ENCODE data around the gene EYS. TPM values are rescaled to one million over a fixed set of nuclear protein-coding genes. Genes with fewer than 3 reads are reported as not detected.
"Not testable (repeated sequence)": the region's sequence is repeated elsewhere in the genome, so short reads cannot be mapped to it uniquely, and the experiment has no call there.

The EYS gene
- total RNA-seq, 2 experiments from 2014 or later = not detected

GRCh38 chr6:65671922-65672321 is 35.1 kb downstream of the EYS start:
- no peak overlapping the region for H3K4me3 Mint-ChIP-seq
- no peaks in the 10 kb centered on the region for H3K36me3 Mint-ChIP-seq (ENCODE audit: low read depth)
- H3K27ac Mint-ChIP-seq = no peak overlapping the region
- intact Hi-C loops (cut with micrococcal nuclease) = no loop called here
- H3K9me3 Mint-ChIP-seq = peaks cover 11% of the 10 kb centered on the region
- CTCF ChIA-PET = no interaction called here
- no peak for DNase-seq
- no peaks in the 10 kb centered on the region for H3K27me3 Mint-ChIP-seq (ENCODE audit: low read depth)
- no peaks in the 10 kb centered on the region for H3K4me1 Mint-ChIP-seq (ENCODE audit: low read depth)

- Mint-ChIP-seq H3K4me1 (ENCODE audit: low read depth) (no peaks in the 10 kb centered on the region), H3K4me3 (no peak overlapping the region), H3K27me3 (ENCODE audit: low read depth) (no peaks in the 10 kb centered on the region), H3K27ac (no peak overlapping the region), H3K9me3 (peaks cover under 1% of the 10 kb centered on the region), H3K36me3 (ENCODE audit: low read depth) (no peaks in the 10 kb centered on the region)
- CTCF ChIA-PET = interaction anchor here (0.6 kb wide), 1 partner anchor 820 kb away, joined by 3 read pairs; no protein-coding TSS in a partner anchor
- no peak for DNase-seq
- intact Hi-C loops (cut with micrococcal nuclease) = no loop called here
These were observed 38.9 kb downstream of the EYS start for GRCh38 chr6:65667916-65668656.

- peaks cover 17% of the 10 kb centered on the region for H3K9me3 Mint-ChIP-seq
- no peaks in the 10 kb centered on the region for H3K27me3 Mint-ChIP-seq (ENCODE audit: low read depth)
- CTCF ChIA-PET = no interaction called here
- no peak overlapping the region for H3K27ac Mint-ChIP-seq
- H3K4me3 Mint-ChIP-seq = no peak overlapping the region
- intact Hi-C loops (cut with micrococcal nuclease) = no loop called here
- DNase-seq = no peak
- H3K36me3 Mint-ChIP-seq (ENCODE audit: low read depth) = no peaks in the 10 kb centered on the region
- no peaks in the 10 kb centered on the region for H3K4me1 Mint-ChIP-seq (ENCODE audit: low read depth)
These were observed 56.9 kb downstream of the EYS start for GRCh38 chr6:65650086-65650485.

- no peaks in the 10 kb centered on the region for H3K36me3 Mint-ChIP-seq (ENCODE audit: low read depth)
- intact Hi-C loops (cut with micrococcal nuclease) = no loop called here
These were observed 57.6 kb downstream of the EYS start for GRCh38 chr6:65649392-65649791.

GRCh38 chr6:65646544-65646943 is 60.5 kb downstream of the EYS start:
- H3K27me3 Mint-ChIP-seq (ENCODE audit: low read depth) = no peaks in the 10 kb centered on the region
- H3K9me3 Mint-ChIP-seq = peaks cover 21% of the 10 kb centered on the region
- H3K4me1 Mint-ChIP-seq (ENCODE audit: low read depth) = no peaks in the 10 kb centered on the region
- no peak overlapping the region for H3K27ac Mint-ChIP-seq
- intact Hi-C loops (cut with micrococcal nuclease) = no loop called here
- H3K4me3 Mint-ChIP-seq = no peak overlapping the region
- no peaks in the 10 kb centered on the region for H3K36me3 Mint-ChIP-seq (ENCODE audit: low read depth)
- DNase-seq = no peak
- CTCF ChIA-PET = no interaction called here

More at GRCh38 chr6:65649392-65649791, 57.6 kb downstream of the EYS start:
- Mint-ChIP-seq H3K4me3 (no peak overlapping the region), H3K9me3 (peaks cover 19% of the 10 kb centered on the region), H3K27ac (no peak overlapping the region), H3K4me1 (ENCODE audit: low read depth) (no peaks in the 10 kb centered on the region), H3K27me3 (ENCODE audit: low read depth) (no peaks in the 10 kb centered on the region)
- CTCF ChIA-PET = no interaction called here
- DNase-seq = no peak

- intact Hi-C loops (cut with micrococcal nuclease) = no loop called here
- Mint-ChIP-seq H3K36me3 (ENCODE audit: low read depth) (no peaks in the 10 kb centered on the region), H3K27me3 (ENCODE audit: low read depth) (no peaks in the 10 kb centered on the region), H3K9me3 (peaks cover 21% of the 10 kb centered on the region), H3K4me1 (ENCODE audit: low read depth) (no peaks in the 10 kb centered on the region), H3K4me3 (no peak overlapping the region), H3K27ac (no peak overlapping the region)
- CTCF ChIA-PET = no interaction called here
- no peak for DNase-seq
These were observed 64.2 kb downstream of the EYS start for GRCh38 chr6:65642776-65643175.

- H3K27ac Mint-ChIP-seq = no peak overlapping the region
- no peak for DNase-seq
- peaks cover 2% of the 10 kb centered on the region for H3K9me3 Mint-ChIP-seq
- no peak overlapping the region for H3K4me3 Mint-ChIP-seq
- intact Hi-C loops (cut with micrococcal nuclease) = no loop called here
- H3K36me3 Mint-ChIP-seq (ENCODE audit: low read depth) = no peaks in the 10 kb centered on the region
- CTCF ChIA-PET = no interaction called here
- no peaks in the 10 kb centered on the region for H3K4me1 Mint-ChIP-seq (ENCODE audit: low read depth)
- no peaks in the 10 kb centered on the region for H3K27me3 Mint-ChIP-seq (ENCODE audit: low read depth)
These were observed 68.8 kb downstream of the EYS start for GRCh38 chr6:65638047-65638831.

GRCh38 chr6:65637289-65638046 is 69.6 kb downstream of the EYS start:
- CTCF ChIA-PET = no interaction called here
- no peak for DNase-seq
- Mint-ChIP-seq H3K27me3 (ENCODE audit: low read depth) (no peaks in the 10 kb centered on the region), H3K27ac (no peak overlapping the region), H3K4me1 (ENCODE audit: low read depth) (no peaks in the 10 kb centered on the region), H3K36me3 (ENCODE audit: low read depth) (no peaks in the 10 kb centered on the region), H3K9me3 (peaks cover 2% of the 10 kb centered on the region), H3K4me3 (no peak overlapping the region)
- intact Hi-C loops (cut with micrococcal nuclease) = no loop called here

GRCh38 chr6:65633501-65633900 is 73.5 kb downstream of the EYS start:
- H3K9me3 Mint-ChIP-seq = peaks cover 4% of the 10 kb centered on the region
- no peaks in the 10 kb centered on the region for H3K27me3 Mint-ChIP-seq (ENCODE audit: low read depth)
- H3K4me1 Mint-ChIP-seq (ENCODE audit: low read depth) = no peaks in the 10 kb centered on the region
- no peaks in the 10 kb centered on the region for H3K36me3 Mint-ChIP-seq (ENCODE audit: low read depth)
- no peak overlapping the region for H3K27ac Mint-ChIP-seq
- DNase-seq = no peak
- intact Hi-C loops (cut with micrococcal nuclease) = no loop called here
- H3K4me3 Mint-ChIP-seq = no peak overlapping the region
- CTCF ChIA-PET = no interaction called here

- CTCF ChIA-PET = no interaction called here
- Mint-ChIP-seq H3K4me1 (ENCODE audit: low read depth) (no peaks in the 10 kb centered on the region), H3K27me3 (ENCODE audit: low read depth) (no peaks in the 10 kb centered on the region), H3K36me3 (ENCODE audit: low read depth) (no peaks in the 10 kb centered on the region), H3K9me3 (peaks cover 8% of the 10 kb centered on the region), H3K27ac (no peak overlapping the region), H3K4me3 (no peak overlapping the region)
- intact Hi-C loops (cut with micrococcal nuclease) = no loop called here
- DNase-seq = no peak
These were observed 75.3 kb downstream of the EYS start for GRCh38 chr6:65631711-65632110.

GRCh38 chr6:65627434-65627999 is 79.5 kb downstream of the EYS start:
- H3K4me3 Mint-ChIP-seq; H3K9me3 Mint-ChIP-seq; intact Hi-C loops (cut with micrococcal nuclease); H3K4me1 Mint-ChIP-seq (ENCODE audit: low read depth); H3K27me3 Mint-ChIP-seq (ENCODE audit: low read depth); H3K27ac Mint-ChIP-seq; CTCF ChIA-PET; H3K36me3 Mint-ChIP-seq (ENCODE audit: low read depth); DNase-seq: not testable (repeated sequence)

- no peaks in the 10 kb centered on the region for H3K4me1 Mint-ChIP-seq (ENCODE audit: low read depth)
- no peaks in the 10 kb centered on the region for H3K27me3 Mint-ChIP-seq (ENCODE audit: low read depth)
- CTCF ChIA-PET = no interaction called here
- no peak overlapping the region for H3K4me3 Mint-ChIP-seq
- DNase-seq = no peak
- H3K27ac Mint-ChIP-seq = no peak overlapping the region
- H3K9me3 Mint-ChIP-seq = peaks cover 6% of the 10 kb centered on the region
- no peaks in the 10 kb centered on the region for H3K36me3 Mint-ChIP-seq (ENCODE audit: low read depth)
- intact Hi-C loops (cut with micrococcal nuclease) = no loop called here
These were observed 80.0 kb downstream of the EYS start for GRCh38 chr6:65627015-65627414.

Data from activated naive CD4-positive, alpha-beta T cell treated with anti-CD3 and anti-CD28 coated beads for 36 hours (primary cell).